Stimulated activated CD8-positive, alpha-beta memory T cell treated with anti-CD3 and anti-CD28 coated beads, Interleukin-12 subunit alpha, Interleukin-12 subunit beta, amount 100 ng/mL, for 24 hours (primary cell): ENCODE results near the gene CRAMP1.
"Not testable (repeated sequence)": the region's sequence is repeated elsewhere in the genome, so short reads cannot be mapped to it uniquely, and the experiment has no call there.

Experiments used
- DNase-seq: peaks from one replicate; pipeline ENCODE4 v3.0.0-alpha.2; 2020; ENCODE audit errors: extremely low read depth

The CRAMP1 gene

GRCh38 chr16:1710811-1711507, 98.8 kb downstream of the CRAMP1 start:
- DNase-seq, result no peak

- no peak for DNase-seq
Measured at GRCh38 chr16:1712791-1713261, 100.7 kb downstream of the CRAMP1 start.

- no peak for DNase-seq
Measured at GRCh38 chr16:1713331-1713730, 101.2 kb downstream of the CRAMP1 start.

- no peak for DNase-seq
Measured at GRCh38 chr16:1713933-1714332, 101.8 kb downstream of the CRAMP1 start.

GRCh38 chr16:1715220-1715619, 103.1 kb downstream of the CRAMP1 start:
- no peak for DNase-seq

GRCh38 chr16:1718236-1718635, 106.1 kb downstream of the CRAMP1 start:
- not testable (repeated sequence) for DNase-seq

GRCh38 chr16:1719559-1720229, 107.5 kb downstream of the CRAMP1 start:
- not testable (repeated sequence) for DNase-seq

- no peak for DNase-seq
Measured at GRCh38 chr16:1721372-1721771, 109.2 kb downstream of the CRAMP1 start.

- DNase-seq, result no peak
Measured at GRCh38 chr16:1723450-1724147, 111.4 kb downstream of the CRAMP1 start.

- no peak for DNase-seq
Measured at GRCh38 chr16:1724491-1724890, 112.3 kb downstream of the CRAMP1 start.

GRCh38 chr16:1726661-1727502, 114.7 kb downstream of the CRAMP1 start:
- DNase-seq, result no peak
